GM10248 (cell line): ENCODE results near the gene UGT1A9.
"Not testable (repeated sequence)": the region's sequence is repeated elsewhere in the genome, so short reads cannot be mapped to it uniquely, and the experiment has no call there.

Experiments
- CTCF ChIA-PET: fragments of 300-600 bp; sonication (Branson Sonifier 250); formaldehyde crosslinking; extraction: SDS; loops from one replicate; lab custom pipeline; 2021; ENCODE audit warnings: antibody characterized with exemption; lab: Yijun Ruan, JAX
- POLR2A ChIA-PET: fragments of 350-650 bp; sonication (Branson Sonifier 250); formaldehyde crosslinking; extraction: SDS; loops from one replicate; lab custom pipeline; 2020; ENCODE audit warnings: antibody characterized with exemption; lab: Yijun Ruan, JAX
- DNase-seq: peaks from one replicate; pipeline ENCODE4 v3.0.0; 2012; ENCODE audit errors: extremely low spot score
- CTCF ChIP-seq: IDR thresholded peaks from 2 replicates; pipeline ENCODE4 v1.5.1; 2012; ENCODE audit warnings: mild to moderate bottlenecking, low read depth; ENCODE audit errors: extremely low read depth, missing control alignments, control extremely low read depth

Gene UGT1A9

GRCh38 chr2:233698740-233699139 is 27.0 kb downstream of the UGT1A9 start:
- POLR2A ChIA-PET, result no interaction called here
- no peak for TF ChIP-seq CTCF
- CTCF ChIA-PET, result no interaction called here
- no peak for DNase-seq

- TF ChIP-seq CTCF, result no peak
- ChIA-PET CTCF (interaction anchor here (1.7 kb wide), 1 partner anchor 12 kb away, joined by 5 read pairs; no protein-coding TSS in a partner anchor), POLR2A (no interaction called here)
- no peak for DNase-seq
Measured at GRCh38 chr2:233699424-233700027, 27.8 kb downstream of the UGT1A9 start.

GRCh38 chr2:233700028-233700635 is 28.4 kb downstream of the UGT1A9 start:
- ChIA-PET CTCF (interaction anchor here (1.7 kb wide), 1 partner anchor 11 kb away, joined by 5 read pairs; no protein-coding TSS in a partner anchor), POLR2A (no interaction called here)
- no peak for DNase-seq
- TF ChIP-seq CTCF, result no peak

GRCh38 chr2:233700842-233701241 is 29.1 kb downstream of the UGT1A9 start:
- DNase-seq, POLR2A ChIA-PET, CTCF ChIA-PET: not testable (repeated sequence)

- ChIA-PET POLR2A (no interaction called here), CTCF (interaction anchor here (1.0 kb wide), 1 partner anchor 10 kb away, joined by 3 read pairs; no protein-coding TSS in a partner anchor)
- no peak for DNase-seq
- TF ChIP-seq CTCF, result no peak
Measured at GRCh38 chr2:233702238-233702637, 30.5 kb downstream of the UGT1A9 start.

GRCh38 chr2:233705911-233706506 is 34.3 kb downstream of the UGT1A9 start:
- no peak for DNase-seq
- no peak for TF ChIP-seq CTCF
- ChIA-PET CTCF (interaction anchor here (1.0 to 1.5 kb wide), 2 partner anchors 10 to 11 kb away, joined by 3 read pairs; no protein-coding TSS in a partner anchor), POLR2A (no interaction called here)

- DNase-seq, result no peak
- ChIA-PET POLR2A (no interaction called here), CTCF (interaction anchor here (1.0 to 1.5 kb wide), 2 partner anchors 9 to 11 kb away, joined by 3 read pairs; no protein-coding TSS in a partner anchor)
- TF ChIP-seq CTCF, result no peak
Measured at GRCh38 chr2:233706720-233707119, 35.0 kb downstream of the UGT1A9 start.
